ENCODE data around the gene STON2.

DNA sequence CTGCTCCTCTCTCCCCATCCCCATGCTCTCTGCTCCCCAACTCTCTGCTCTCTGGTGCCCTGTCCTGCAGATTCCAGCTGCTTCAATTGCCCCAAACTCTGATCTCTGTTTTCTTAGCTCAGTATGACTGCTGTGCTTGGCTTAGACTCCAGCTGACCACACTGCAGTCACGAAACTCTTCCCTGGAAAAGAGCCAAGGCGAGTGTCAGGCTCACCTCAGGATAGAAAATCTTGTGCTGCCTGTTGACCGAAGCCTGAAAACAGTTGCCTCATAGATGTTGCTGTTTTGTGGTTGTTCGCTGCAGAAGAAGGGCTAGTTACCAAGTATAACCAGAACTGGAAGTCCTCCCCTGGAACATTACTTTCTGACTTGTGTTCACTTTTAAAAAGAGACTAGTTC is 6.7 kb upstream of the STON2 start:
- TF ChIP-seq ARNTL (CRISPR knock-in tag; IDR thresholded peaks at IDR 0.05; ENCODE audit: borderline replicate concordance, low read depth) (no peak), TOX (CRISPR knock-in tag; IDR thresholded peaks at IDR 0.05; ENCODE audit: borderline replicate concordance) (no peak), PATZ1 (CRISPR knock-in tag; IDR thresholded peaks at IDR 0.05; ENCODE audit: borderline replicate concordance) (no peak), ZNF8 (CRISPR knock-in tag; IDR thresholded peaks at IDR 0.05) (no peak), ZFP30 (CRISPR knock-in tag; IDR thresholded peaks at IDR 0.05) (no peak), POU6F1 (CRISPR knock-in tag; IDR thresholded peaks at IDR 0.05; ENCODE audit: borderline replicate concordance, low read depth) (no peak), OSR1 (CRISPR knock-in tag; IDR thresholded peaks at IDR 0.05) (no peak), TSHZ2 (CRISPR knock-in tag; IDR thresholded peaks at IDR 0.05) (no peak)

Measured in SK-N-SH treated with all-trans-retinoic acid at 6 μM for 48 hours (cell line).